ENCODE data around the gene CD36. TPM values are rescaled to one million over a fixed set of nuclear protein-coding genes. Genes with fewer than 3 reads are reported as not detected.

CD36 gene
- total and polyA plus RNA-seq, 8 donors, result 132 to 533 (median 226) TPM

- Histone ChIP-seq H3K4me1 (peaks cover 7 to 14% of the 10 kb centered on the region in 2 donors), H3K9me3 (peaks cover 0 to 7% of the 10 kb centered on the region in 2 donors), H3K36me3 (no peaks in the 10 kb centered on the region), H3K27me3 (peaks cover 0 to 6% of the 10 kb centered on the region in 2 donors), H3K27ac (peak overlapping the region in 1 of 2 donors; percentile 25), H3K4me3 (no peak overlapping the region)
- ATAC-seq (peak; percentile 91), DNase-seq (peak in 2 of 4 donors; percentile 47 to 61)
- TF ChIP-seq, protein P1, sequence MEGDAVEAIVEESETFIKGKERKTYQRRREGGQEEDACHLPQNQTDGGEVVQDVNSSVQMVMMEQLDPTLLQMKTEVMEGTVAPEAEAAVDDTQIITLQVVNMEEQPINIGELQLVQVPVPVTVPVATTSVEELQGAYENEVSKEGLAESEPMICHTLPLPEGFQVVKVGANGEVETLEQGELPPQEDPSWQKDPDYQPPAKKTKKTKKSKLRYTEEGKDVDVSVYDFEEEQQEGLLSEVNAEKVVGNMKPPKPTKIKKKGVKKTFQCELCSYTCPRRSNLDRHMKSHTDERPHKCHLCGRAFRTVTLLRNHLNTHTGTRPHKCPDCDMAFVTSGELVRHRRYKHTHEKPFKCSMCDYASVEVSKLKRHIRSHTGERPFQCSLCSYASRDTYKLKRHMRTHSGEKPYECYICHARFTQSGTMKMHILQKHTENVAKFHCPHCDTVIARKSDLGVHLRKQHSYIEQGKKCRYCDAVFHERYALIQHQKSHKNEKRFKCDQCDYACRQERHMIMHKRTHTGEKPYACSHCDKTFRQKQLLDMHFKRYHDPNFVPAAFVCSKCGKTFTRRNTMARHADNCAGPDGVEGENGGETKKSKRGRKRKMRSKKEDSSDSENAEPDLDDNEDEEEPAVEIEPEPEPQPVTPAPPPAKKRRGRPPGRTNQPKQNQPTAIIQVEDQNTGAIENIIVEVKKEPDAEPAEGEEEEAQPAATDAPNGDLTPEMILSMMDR (IDR thresholded peaks at IDR 0.05), result peak; percentile 55 to 66
- intact Hi-C loops (cut with DNase I), result loop anchor here in 1 of 2 donors (5.0 kb wide), 1 partner anchor 758 kb away; no protein-coding TSS in a partner anchor
These were observed 60.7 kb downstream of the CD36 start for GRCh38 chr7:80699045-80699638.

DNA sequence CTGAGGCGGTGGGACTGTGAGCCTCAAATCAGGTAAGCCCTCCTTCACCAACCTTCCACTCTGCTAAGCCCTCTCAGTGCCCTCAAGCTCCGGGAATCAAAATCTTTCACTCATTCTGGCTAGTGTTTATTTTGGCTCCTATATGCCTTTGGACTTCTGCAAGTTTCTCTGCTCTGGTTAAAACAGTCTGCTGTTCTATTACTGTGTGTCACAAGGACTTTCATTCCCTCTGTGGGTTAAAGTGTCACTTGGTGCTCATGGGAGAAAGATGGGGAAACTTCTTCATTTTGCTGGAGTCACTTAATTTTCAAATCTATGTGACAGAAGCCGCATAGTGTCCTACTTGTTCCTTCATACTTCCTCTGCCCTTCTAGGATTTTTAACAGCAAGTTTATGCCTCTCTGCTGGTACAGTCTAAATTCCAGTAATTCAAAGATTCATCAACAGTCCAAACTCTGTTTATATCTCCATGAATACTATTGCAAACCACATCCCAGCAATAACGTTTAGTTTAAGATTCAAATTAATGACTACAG is 61.3 kb downstream of the CD36 start:
- H3K27ac ChIP-seq, result peak overlapping the region in 1 of 2 donors; percentile 25
- DNase-seq, result no peak
- H3K9me3 ChIP-seq, result peaks cover 0 to 3% of the 10 kb centered on the region in 2 donors
- intact Hi-C loops (cut with DNase I), result loop anchor here (5.0 to 10.0 kb wide), 2 partner anchors 758 to 765 kb away; no protein-coding TSS in a partner anchor
- peaks cover 7 to 14% of the 10 kb centered on the region in 2 donors for H3K4me1 ChIP-seq
- no peak overlapping the region for H3K4me3 ChIP-seq
- peaks cover 0 to 6% of the 10 kb centered on the region in 2 donors for H3K27me3 ChIP-seq
- TF ChIP-seq, protein P1 (IDR thresholded peaks at IDR 0.05), result no peak
- no peaks in the 10 kb centered on the region for H3K36me3 ChIP-seq
- peak; percentile 85 for ATAC-seq

DNA sequence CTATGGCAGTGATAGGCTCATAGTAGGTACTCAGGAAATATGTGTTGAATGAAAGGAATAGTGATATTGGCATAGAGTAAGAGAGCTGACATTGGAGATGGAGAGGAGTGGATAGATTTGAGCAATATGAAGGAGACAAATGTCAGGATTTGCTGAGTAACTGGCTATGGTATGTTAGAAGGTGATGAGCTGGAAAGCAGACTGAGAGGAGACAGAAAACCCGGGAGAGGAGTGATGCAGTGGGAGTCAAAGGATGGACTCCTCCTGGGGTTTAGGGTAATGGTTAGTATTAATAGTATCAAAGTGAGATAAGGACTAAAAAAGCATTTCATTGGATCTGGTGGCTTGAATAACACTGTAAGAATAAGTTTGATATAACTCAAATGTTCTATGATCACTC is 64.8 kb downstream of the CD36 start:
- no peak for ATAC-seq
- H3K27ac ChIP-seq, result no peak overlapping the region
- H3K27me3 ChIP-seq, result peaks cover 0 to 6% of the 10 kb centered on the region in 2 donors
- no peak overlapping the region for H3K4me3 ChIP-seq
- no peaks in the 10 kb centered on the region for H3K36me3 ChIP-seq
- H3K4me1 ChIP-seq, result peaks cover 7 to 28% of the 10 kb centered on the region in 2 donors
- DNase-seq, result no peak
- no peaks in the 10 kb centered on the region for H3K9me3 ChIP-seq
- intact Hi-C loops (cut with DNase I), result loop anchor here in 1 of 2 donors (10.0 kb wide), 1 partner anchor 762 kb away; no protein-coding TSS in a partner anchor
- TF ChIP-seq, protein P1 (IDR thresholded peaks at IDR 0.05), result no peak

DNA sequence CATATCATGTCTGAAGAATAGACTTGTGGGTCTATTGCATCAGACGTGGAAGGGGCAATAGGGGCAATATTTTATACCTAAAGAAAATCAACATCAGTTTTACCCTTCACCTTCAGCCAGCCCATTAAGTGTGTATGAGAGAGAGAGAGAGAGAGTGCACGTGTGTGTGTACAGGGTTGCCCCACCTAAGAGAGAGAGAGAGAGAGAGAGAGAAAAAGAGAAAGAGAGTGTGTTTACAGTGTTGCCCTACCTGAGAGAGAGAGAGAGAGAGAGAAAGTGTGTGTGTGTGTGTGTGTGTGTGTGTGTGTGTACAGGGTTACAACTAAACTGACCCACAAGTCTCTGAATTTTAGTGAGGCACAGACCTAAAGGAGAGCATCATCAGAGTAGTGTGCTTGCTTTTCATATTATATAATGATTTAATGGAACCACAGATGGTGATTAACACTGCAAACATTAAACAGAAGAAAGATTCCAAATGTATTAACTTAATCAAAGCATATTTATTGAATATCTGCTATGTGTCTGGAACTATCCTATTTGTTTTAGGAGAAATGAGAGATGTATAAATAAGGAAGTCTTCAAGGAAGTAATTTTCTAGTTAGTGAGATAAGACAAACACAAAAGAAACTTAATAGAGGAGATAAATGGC is 66.8 kb downstream of the CD36 start:
- ATAC-seq (no peak), DNase-seq (no peak)
- intact Hi-C loops (cut with DNase I), result loop anchor here in 1 of 2 donors (10.0 kb wide), 1 partner anchor 760 kb away; no protein-coding TSS in a partner anchor
- Histone ChIP-seq H3K4me1 (peaks cover 0 to 23% of the 10 kb centered on the region in 2 donors), H3K36me3 (no peaks in the 10 kb centered on the region), H3K27ac (no peak overlapping the region), H3K9me3 (no peaks in the 10 kb centered on the region), H3K27me3 (peaks cover 0 to 6% of the 10 kb centered on the region in 2 donors), H3K4me3 (no peak overlapping the region)
- TF ChIP-seq, protein P1 (IDR thresholded peaks at IDR 0.05), result no peak

- no peaks in the 10 kb centered on the region for H3K36me3 ChIP-seq
- ATAC-seq, result no peak
- H3K27ac ChIP-seq, result no peak overlapping the region
- H3K27me3 ChIP-seq, result peaks cover 0 to 3% of the 10 kb centered on the region in 2 donors
- intact Hi-C loops (cut with DNase I), result loop anchor here in 1 of 2 donors (10.0 kb wide), 1 partner anchor 757 kb away; no protein-coding TSS in a partner anchor
- no peaks in the 10 kb centered on the region for H3K9me3 ChIP-seq
- TF ChIP-seq, protein P1 (IDR thresholded peaks at IDR 0.05), result no peak
- H3K4me1 ChIP-seq, result peaks cover 0 to 21% of the 10 kb centered on the region in 2 donors
- H3K4me3 ChIP-seq, result no peak overlapping the region
- no peak for DNase-seq
These were observed 68.9 kb downstream of the CD36 start for GRCh38 chr7:80707318-80707717.
